Fibroblast of skin of left biceps (primary cell): ENCODE measurements around the gene AFF3.

Source experiments
- DNase-seq, 2 experiments: peaks; one replicate each; pipeline ENCODE4 v3.0.0-alpha.2; 2013; ENCODE audit warnings: low read depth in 2 of 2

The AFF3 gene

DNA sequence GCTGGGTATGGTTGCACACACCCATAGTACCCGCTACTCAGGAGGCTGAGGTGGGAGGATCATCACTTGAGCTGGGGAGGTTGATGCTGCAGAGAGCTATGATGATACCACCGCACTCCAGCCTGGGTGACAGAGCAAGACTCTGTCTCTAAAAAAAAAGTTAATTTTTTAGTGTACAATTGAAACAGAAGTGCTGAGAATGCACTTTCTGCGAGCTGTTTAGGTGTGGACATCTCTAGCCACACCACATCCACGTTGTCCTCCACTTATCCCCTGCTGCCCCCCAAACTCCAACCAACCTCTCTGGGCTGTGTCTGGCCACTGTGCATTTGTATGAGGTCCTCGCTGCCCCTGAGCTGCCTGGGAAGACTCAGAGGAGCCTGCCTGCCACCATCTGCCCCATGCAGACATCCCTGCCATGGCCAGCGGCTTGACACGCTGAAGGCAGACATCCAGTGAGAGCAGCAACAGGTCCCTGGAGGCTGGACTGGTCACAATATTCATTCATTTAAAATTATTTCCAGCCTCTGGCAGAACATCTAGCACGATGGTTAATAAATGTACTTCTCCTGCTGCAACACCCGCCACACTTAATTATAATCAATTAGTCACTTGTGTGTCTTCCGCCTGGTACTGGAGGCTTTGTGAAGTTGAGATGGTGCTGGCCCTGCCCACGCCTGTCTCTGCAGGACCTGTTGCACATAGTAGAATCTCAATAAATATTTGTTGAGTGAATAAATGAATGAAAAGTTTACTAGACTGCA, 3.7 kb upstream of the AFF3 start:
- DNase-seq, result no peak

DNA sequence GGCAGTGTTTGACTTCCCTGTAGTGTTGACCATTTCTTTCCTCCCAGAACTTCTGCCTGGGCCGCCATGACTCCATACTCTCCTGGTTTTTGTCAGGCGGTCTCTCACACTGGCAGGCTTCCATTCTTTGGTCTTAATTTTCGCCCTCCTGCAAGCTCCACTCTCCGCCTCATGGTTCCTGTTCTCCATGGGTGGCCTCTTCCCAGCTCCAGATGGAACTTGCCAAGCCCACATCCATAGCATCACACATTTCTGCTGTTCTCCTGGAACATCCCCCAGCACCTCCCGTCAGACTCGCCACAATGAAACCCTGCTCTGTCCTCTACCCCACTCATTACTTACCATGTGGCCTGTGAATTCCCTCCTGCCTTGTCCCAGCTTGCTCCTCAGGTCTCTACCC, 896 bp upstream of the AFF3 start:
- DNase-seq, result no peak

- DNase-seq, result no peak
These were observed 484 bp downstream of the AFF3 start for GRCh38 chr2:100141906-100142305.

GRCh38 chr2:100140582-100140981, 1.8 kb downstream of the AFF3 start:
- DNase-seq, result no peak

- DNase-seq, result no peak
These were observed 4.4 kb downstream of the AFF3 start for GRCh38 chr2:100137866-100138570.

- no peak for DNase-seq
These were observed 5.1 kb downstream of the AFF3 start for GRCh38 chr2:100137318-100137717.

GRCh38 chr2:100136310-100136709, 6.1 kb downstream of the AFF3 start:
- DNase-seq, result no peak

DNA sequence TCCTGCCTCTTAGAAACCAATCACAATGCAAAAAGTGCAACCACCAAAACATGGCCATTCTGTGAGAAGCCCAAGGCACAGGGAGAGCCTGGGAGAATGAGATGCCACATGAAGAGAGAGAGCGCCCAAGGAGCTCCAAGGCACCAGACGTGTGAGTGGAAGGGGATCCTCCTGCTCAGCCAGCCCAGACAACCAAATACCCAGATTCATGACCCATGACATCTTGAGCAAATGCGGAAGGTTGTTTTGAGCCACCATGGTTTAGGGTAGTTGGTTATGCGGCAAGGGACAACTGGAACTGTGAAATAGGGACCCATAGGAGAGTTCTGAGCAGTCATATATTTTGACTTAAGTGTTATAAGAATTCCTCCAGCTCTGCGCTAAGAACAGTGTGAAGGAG, 7.0 kb downstream of the AFF3 start:
- DNase-seq, result no peak

DNA sequence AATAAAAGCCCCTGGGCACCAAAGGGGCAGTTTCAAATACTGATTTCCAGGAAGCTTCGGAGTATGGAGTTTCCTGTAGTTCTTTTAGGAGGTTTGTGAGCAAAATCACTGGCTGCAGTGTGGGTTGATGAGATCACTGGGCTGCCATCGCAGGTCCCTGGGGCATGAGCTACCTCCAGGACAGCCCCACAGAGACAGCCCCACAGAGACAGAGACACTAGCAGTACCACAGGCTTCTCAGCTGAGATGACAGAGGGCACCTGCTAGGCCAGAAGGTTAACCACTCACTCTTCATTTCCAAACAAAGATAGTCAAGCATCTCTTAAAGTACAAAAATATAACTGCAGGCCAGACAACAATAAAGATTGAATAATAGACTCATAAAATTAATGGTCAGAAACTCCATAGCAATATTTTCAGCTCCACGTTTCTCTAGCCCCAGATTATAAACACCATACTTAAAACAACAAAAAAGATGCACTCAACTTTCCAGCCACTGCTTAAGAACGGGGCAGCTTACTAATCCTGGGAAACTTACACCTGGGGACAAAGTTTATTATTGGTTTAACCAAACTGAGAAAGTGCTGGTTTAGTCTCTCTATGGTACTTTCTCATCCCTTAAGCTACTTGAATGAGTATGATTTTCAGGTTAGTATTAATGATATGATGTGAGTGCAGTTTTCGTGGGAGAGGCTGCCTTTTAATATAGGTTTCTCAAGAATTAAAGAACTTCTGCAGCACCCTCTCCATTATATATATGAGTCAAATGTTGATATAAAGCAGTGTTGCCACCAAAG, 11.6 kb downstream of the AFF3 start:
- no peak for DNase-seq

- no peak for DNase-seq
These were observed 15.4 kb downstream of the AFF3 start for GRCh38 chr2:100126897-100127401.

DNA sequence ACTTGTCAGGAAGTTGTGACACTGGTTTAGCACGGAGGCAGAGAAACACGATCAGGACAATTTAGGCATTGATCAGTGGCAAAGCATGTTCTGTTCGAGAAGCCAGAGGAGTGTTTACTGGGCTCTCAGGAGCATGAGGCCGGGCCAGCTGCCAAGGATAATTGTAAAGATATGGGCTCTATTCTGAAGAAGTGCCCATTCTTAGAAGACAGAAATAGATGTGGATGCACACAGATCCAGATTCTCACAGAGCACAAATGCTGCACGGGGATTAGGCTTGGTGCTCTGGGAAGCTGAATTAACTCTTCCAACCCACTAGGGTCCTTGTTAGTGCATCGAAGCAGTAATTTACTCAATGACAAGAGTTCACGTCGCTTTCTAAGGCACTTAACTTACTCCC, 16.2 kb downstream of the AFF3 start:
- no peak for DNase-seq

GRCh38 chr2:100125626-100126025, 16.8 kb downstream of the AFF3 start:
- no peak for DNase-seq

GRCh38 chr2:100124761-100125160, 17.6 kb downstream of the AFF3 start:
- DNase-seq, result no peak

GRCh38 chr2:100121124-100121718, 21.2 kb downstream of the AFF3 start:
- no peak for DNase-seq

DNA sequence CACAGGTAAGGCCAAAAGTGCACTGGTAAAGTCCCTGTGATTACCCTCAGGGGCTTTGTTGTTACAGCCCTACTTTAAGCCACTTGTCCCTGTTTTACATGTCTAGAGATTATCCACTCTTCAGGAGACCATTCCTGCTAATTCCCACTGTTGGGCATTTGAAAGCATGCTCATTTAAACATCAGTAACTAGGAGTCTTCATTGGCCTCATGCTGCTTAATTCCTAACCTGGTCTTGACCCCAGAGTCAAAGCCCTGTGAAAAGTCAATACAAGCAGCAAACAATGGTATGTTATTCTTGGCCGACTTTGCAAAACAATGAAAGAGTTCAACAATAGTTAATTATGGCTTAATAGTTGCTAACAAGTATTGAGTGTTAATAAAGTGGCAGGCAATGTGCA, 23.2 kb downstream of the AFF3 start:
- DNase-seq, result no peak

GRCh38 chr2:100113990-100114433, 28.4 kb downstream of the AFF3 start:
- no peak for DNase-seq

GRCh38 chr2:100110614-100111000, 31.8 kb downstream of the AFF3 start:
- no peak for DNase-seq

DNA sequence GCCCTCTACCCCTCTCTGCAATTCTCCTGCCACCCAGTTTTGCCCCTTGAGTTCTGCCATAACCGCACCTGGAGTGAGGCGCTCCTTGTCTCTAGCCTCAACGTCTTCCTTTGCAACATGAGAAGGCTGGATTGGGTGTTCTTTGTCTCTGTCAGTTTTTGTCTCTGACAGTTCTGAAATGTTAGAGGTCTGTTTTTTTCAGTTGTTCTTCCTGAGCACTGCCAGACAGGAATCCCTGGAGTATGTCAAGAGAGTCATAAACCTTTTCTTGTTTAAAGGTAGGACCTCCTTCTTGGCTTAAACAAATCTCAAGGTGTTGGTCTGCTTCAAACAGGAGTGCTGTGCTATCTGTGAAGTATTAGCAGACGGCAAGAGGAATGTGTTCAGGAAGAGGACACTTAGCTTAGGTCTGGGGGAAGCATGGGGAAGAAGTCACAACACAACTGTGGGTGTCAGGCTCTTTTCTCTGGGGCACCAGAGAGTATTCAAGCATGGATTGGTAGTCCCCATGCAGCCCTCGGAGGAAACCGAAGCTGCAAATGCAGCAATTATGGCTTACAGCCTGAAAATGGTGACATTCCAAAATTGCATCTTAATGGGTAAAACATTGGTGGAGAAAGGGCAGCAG, 32.3 kb downstream of the AFF3 start:
- DNase-seq, result no peak

GRCh38 chr2:100108648-100109020, 33.8 kb downstream of the AFF3 start:
- peak in 1 of 2 experiments; percentile 24 for DNase-seq

DNA sequence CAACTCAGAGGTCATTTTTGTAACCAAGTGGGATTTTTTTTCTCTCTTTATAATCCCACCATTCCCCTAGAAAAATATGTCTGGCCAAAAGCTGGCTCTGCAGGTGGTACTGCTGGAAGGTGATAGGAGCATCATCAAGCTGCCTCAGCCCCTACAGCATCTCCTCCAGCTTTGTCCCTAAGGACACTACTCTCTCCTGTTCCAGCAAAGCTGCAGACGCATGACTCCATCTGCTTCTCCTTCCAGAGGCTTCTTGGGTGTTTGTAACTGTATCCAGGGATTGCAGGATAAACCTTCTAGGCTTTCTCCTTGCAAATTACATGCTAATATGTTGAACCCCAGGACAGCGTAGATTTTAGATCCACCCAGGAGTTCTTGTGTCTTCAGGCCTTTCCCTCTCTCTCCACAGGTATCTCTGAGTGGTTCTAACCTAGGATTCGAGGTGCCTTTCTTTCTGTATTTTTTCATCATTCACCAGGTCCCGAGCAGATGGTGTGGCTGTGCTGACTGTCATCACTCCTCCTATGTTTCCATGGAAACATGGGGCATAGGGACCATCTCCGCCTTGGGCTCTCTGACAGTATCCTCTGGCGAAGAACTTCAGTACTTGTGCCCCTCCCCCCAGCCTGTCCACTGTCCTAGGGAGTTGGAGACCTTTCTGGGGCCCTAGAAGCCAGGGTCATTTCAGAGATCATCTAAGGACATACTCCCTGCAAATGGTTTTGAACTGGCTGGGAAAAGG, 34.3 kb downstream of the AFF3 start:
- no peak for DNase-seq

DNA sequence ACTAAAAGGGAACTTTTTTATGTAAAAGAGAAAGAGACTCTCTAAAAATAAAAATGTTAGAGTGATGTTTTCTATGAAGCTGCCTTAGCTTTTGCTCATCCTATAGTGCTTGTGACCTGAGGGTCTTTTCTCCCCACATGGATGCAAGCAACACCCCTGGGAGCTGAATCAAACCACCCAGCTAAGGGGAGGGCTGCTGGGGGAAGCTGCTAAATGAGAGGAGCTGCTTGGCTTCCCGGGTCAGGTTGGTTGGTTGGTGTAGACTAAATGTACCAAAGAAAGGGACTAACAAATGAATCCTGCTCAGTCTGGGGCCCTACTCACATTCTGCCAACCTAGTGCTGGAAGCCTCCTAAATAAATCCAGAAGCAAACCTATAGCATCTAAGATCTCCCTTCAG, 35.0 kb downstream of the AFF3 start:
- DNase-seq, result no peak
